Measurements from ENCODE around the gene RNU4-1.

Gene RNU4-1

DNA sequence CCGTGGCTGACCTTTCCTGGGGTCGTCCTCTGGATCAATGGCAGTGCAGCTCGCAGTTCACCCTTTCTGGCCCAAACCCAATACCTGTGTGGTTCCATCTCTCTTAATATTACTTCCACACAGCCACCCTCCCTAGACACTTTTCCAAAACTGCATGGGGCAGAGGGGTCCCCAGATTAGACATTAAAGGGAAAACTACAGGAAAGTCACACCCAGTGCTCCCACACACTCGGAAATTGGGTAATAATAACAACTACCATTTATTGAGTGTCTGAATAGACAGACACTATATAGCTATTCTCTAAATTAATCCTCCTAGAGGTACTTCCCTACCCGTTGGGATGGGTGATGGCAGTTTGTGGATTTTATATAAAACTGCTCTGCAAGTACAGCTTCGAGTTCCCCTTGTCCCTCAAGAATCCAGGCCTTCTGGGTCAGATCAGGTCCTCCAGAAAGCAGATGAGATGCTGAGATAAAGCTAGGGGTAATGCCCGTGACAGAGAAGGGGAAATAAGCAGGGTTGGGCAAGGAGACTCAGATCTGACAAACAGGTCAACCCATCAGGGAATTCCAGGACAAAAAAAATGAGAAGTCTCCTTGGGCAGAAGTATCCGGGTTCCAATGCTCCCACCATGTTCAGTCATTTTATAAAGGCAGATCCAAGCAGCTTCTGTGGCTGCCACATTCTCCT, 26.7 kb downstream of the RNU4-1 start:
- no peak overlapping the region for H3K27ac ChIP-seq
- TF ChIP-seq, protein P1, sequence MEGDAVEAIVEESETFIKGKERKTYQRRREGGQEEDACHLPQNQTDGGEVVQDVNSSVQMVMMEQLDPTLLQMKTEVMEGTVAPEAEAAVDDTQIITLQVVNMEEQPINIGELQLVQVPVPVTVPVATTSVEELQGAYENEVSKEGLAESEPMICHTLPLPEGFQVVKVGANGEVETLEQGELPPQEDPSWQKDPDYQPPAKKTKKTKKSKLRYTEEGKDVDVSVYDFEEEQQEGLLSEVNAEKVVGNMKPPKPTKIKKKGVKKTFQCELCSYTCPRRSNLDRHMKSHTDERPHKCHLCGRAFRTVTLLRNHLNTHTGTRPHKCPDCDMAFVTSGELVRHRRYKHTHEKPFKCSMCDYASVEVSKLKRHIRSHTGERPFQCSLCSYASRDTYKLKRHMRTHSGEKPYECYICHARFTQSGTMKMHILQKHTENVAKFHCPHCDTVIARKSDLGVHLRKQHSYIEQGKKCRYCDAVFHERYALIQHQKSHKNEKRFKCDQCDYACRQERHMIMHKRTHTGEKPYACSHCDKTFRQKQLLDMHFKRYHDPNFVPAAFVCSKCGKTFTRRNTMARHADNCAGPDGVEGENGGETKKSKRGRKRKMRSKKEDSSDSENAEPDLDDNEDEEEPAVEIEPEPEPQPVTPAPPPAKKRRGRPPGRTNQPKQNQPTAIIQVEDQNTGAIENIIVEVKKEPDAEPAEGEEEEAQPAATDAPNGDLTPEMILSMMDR (IDR thresholded peaks at IDR 0.05) = no peak
- no peak for TF ChIP-seq ZFX (IDR thresholded peaks at IDR 0.05; ENCODE audit: borderline replicate concordance)

DNA sequence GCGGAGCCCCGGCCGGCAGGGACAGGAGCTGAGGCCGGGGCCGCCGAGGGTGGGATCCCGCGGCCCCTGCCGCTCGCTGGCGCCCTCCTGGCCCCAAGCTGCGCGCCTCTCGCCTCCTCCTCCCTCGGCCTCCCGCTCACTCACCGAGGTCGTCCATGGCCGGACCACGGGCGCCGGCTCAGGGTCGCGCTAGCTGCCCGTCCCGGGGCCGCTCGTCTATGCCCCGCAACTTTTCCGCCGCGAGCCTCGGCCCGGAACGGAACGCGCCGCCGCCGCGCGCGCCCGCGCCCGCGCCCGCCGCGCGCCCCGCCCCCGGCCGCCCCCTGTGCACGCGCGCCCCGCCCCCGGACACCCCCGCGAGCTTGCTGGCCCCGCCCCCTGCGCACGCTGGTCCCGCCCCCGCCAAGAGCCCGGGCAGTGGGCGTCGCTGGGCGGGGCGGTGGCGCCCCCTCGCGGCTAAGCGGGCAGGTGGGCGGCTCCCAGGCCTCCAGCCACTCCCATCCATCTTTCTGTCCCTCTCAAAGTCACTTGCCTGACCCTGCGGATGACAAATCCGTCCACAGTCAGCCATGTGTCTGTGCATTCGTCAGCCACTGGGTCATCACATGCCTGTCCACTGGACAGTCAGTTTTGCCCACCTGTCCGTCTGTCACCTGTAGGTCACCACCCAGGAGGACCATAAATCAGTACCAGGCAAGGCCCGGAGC, 27.4 kb downstream of the RNU4-1 start, which contains the start of gene PXN:
Gene PXN, minus strand, starts transcription at position 258 of the 707 bp plus-strand sequence. Its CDS starts 101 bp downstream, at position 157.
- TF ChIP-seq, protein P1 (IDR thresholded peaks at IDR 0.05) = peak; percentile 99
- TF ChIP-seq ZFX (IDR thresholded peaks at IDR 0.05; ENCODE audit: borderline replicate concordance) = no peak
- H3K27ac ChIP-seq = peak within 1 kb of the TSS; percentile 49

DNA sequence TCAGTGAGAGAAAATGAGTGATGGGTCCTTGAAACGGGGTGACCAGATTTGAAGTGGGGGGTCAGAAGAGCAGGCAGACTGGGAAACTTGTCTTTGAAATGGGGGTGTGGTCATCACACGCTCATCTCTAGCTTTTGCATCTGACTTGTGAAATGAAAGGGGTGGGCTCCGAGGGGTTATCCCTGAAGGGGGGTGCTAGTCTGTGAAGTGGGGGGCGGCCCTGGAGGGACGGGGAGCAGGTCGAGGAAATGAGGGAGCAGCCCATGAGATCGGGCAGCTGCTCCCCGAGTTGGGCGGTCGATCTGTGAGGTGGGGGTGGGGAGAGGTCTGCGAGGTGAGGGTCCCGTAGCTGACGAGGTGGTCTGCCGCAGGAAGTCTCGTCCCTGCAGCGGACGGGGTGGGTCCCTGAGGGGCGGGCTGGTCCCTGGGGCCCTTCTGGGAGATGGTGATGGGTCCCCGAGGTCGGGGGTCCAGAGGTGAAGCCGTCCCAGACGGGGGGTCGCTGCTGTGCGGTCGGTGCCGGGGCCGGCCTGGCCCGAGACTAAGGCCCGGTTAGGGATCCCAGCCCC, 28.0 kb downstream of the RNU4-1 start:
- TF ChIP-seq, protein P1 (IDR thresholded peaks at IDR 0.05) = no peak
- no peak for TF ChIP-seq ZFX (IDR thresholded peaks at IDR 0.05; ENCODE audit: borderline replicate concordance)
- peak overlapping the region; percentile 49 for H3K27ac ChIP-seq

DNA sequence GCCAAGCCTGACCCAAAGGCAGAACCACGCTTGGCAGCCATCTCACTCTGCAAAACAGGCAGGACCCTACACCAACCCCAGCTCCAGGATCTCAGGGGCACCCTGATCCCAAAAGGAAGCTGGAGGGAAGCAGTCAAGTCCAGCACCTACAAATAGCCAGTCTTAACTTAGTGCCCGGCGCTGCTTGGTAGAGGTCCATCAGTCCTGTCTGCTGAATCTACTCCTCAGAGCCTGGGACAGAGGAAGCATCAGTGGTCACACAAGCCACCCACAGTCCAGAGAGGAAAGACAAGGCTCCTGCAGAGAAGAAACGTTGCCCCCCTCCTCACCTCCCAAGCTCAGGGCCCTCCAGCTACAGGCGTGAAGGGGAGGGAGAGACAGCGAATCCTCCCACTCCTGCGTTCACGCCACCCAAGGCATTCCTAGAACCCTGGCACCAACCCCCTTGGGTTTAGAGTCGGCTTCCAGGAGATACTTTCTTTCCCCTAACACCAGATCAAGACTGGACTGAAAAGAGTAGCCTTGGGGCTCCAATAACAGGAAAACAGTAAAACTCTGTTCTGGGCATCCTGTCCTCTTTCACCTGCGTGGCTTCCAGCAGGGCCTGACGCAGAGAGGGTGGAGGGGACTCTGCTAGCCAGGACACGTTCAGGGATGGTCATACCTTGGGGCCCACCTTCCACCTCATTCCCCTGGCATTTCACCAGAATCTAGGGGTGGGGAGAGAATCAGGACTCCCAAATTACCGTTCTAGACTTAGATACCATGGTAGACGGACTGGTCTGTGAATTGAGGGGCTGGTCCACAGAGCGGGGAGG, 28.7 kb downstream of the RNU4-1 start:
- TF ChIP-seq, protein P1 (IDR thresholded peaks at IDR 0.05) = no peak
- TF ChIP-seq ZFX (IDR thresholded peaks at IDR 0.05; ENCODE audit: borderline replicate concordance) = no peak

DNA sequence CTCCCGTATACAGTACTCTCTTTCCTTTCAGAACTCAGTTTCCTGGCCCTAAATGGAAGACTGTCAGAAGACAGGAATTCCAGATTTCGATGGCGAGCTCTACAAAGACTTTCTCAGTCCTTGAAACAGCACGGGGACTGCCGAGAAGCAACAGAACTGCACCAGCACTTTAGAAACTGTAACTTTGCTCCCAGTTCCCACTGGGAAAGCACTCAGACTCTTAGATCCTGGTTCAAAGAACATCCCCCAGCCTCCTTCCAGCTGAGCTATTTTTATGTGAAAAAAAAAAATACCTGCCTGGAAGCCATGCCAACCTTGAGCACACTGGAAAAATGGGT, 29.3 kb downstream of the RNU4-1 start:
- H3K27ac ChIP-seq = peak overlapping the region; percentile 31
- TF ChIP-seq, protein P1 (IDR thresholded peaks at IDR 0.05) = no peak
- no peak for TF ChIP-seq ZFX (IDR thresholded peaks at IDR 0.05; ENCODE audit: borderline replicate concordance)

More for the DNA sequence above, 28.7 kb downstream of the RNU4-1 start:
- H3K27ac ChIP-seq = peak overlapping the region; percentile 31

DNA sequence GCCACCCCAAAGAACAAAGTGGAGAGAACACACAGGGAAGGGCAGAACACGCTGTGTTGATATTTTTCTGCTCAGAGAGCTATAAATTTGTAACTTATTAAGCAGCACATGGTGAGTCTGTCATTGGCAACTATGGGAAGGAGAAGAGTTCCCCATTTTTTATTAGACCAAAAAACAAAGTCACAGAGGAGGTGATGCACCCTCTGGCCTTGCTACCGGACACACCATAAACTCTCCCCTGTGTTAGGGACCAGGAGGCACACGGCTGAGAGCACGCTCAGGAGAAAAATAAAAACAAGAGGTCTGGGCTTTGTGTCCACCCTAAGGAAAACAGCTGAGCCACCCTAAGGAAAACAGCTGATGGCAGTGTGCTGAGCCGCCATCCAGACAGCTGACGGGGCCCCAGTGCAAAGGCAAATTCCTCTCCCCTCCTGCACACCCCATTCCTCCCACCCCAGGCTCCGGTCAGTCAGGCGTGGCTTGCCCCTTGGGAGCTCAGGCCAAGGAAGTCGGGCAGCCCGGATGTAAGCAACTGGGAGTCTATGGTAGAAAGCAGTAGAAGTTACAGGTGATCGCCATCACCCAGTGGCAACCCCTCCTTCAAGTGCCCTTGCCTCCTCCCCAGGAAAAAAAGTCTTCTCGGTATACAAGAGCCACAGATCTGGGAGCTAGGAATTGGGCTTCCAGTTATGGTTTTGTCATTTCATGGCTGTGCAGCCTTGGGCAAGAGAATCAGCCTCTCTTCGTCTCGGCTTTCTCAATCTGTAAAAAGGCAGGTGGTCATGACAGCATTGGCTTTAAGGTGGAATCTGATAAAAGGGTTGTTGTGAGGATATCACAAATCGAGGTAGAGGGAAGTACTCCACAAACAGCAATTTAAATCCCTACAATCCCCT, 29.9 kb downstream of the RNU4-1 start:
- TF ChIP-seq, protein P1 (IDR thresholded peaks at IDR 0.05) = no peak
- no peak for TF ChIP-seq ZFX (IDR thresholded peaks at IDR 0.05; ENCODE audit: borderline replicate concordance)
- H3K27ac ChIP-seq = peak overlapping the region; percentile 31; the same call in 1 of the 2 replicates

Measured in 22Rv1 (cell line).